GM18517 (cell line): ENCODE data around the gene NLGN1.

Experiments
- ATAC-seq: cut with Tn5 transposase; IDR thresholded peaks from one replicate; pipeline ENCODE4 v1.9.1; 2021; ENCODE audit warnings: mild to moderate bottlenecking, moderate library complexity; ENCODE audit not compliant: unreplicated experiment

Gene NLGN1

GRCh38 chr3:173624086-173624485 lies 226.5 kb downstream of the NLGN1 start:
- ATAC-seq, result no peak

GRCh38 chr3:173630849-173631248 lies 233.3 kb downstream of the NLGN1 start:
- ATAC-seq, result no peak

- ATAC-seq, result no peak
Observed at GRCh38 chr3:173632945-173633344, 235.4 kb downstream of the NLGN1 start.

DNA sequence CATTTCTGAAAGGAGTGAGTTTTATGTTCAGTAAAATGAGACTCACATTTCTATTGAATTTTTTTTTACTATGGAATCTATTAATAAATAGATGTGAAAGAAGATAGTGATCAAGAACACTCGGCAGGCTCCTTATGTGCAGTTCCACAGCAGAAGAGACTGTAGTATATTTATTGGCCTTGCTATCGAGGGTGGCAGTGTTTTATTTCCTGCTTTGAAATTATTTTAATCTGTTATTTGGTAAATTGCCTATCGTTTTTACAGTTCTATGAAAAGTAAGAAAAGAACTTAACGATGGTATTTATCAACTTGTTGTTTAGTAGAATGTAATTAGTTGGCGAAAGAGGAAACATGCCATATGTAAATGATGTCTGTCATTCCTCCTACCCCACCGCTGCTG lies 238.3 kb downstream of the NLGN1 start:
- no peak for ATAC-seq

GRCh38 chr3:173639098-173639497 lies 241.6 kb downstream of the NLGN1 start:
- ATAC-seq, result no peak

GRCh38 chr3:173641696-173642095 lies 244.2 kb downstream of the NLGN1 start:
- no peak for ATAC-seq

GRCh38 chr3:173644086-173645082 lies 246.8 kb downstream of the NLGN1 start:
- no peak for ATAC-seq

- no peak for ATAC-seq
Observed at GRCh38 chr3:173650596-173650995, 253.1 kb downstream of the NLGN1 start.

- no peak for ATAC-seq
Observed at GRCh38 chr3:173652093-173652492, 254.5 kb downstream of the NLGN1 start.

DNA sequence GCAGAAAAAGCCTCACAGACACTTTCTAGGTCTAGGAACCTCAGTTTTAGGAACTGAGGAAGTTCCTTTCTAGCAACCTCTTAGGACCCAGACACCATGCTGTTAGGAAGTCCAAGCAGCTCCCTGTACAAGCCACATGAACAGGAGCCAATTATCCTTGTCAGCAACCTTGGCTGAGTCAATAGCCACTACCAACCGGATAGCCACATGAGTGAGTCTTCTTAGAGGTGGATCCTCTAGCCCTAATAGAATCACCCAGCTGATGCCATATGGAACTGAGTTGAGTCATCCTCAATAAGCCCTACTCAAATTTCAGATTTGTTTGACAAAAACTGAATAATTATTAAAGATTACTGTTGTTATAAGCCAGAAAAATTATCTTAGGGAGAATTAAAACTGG lies 256.2 kb downstream of the NLGN1 start:
- no peak for ATAC-seq

DNA sequence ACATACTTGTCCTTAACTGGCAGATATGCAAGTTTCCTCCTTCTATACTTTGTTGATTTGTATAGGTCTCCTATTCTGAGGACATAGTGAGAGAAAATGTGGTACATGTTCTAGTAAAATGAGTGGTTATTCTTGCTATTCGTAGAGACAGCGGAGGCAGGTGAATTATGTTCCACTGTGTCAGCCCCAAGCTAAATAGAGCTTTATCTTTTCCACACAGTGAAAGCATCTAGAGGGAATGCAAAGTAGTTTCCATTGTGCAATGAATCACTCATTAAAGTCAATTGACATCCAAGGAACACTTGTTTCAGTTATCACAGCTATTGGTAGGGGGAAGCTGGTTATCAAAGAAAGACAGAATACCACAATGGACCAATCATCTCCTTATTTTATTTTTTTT lies 262.4 kb downstream of the NLGN1 start:
- no peak for ATAC-seq

GRCh38 chr3:173660645-173661299 lies 263.2 kb downstream of the NLGN1 start:
- no peak for ATAC-seq

DNA sequence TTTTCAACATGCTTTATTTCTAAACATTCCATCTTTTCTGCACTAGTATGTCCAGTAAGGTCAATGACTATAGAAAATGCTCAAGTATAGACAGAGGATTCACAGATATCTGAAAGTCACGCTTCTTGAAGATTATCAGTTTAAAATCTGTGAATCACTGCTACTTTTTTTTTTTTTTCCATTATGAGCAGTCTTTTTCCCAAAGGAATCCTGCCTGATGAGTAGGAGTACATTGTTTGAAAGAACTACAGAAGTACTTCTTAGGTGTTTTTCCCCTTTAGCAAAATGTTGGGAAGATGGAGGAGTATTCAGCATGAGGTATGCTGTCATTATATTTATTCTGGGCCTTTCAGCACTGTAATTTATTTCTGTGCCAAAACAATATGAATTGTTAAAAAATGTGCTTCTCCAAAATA lies 266.2 kb downstream of the NLGN1 start:
- ATAC-seq, result no peak

DNA sequence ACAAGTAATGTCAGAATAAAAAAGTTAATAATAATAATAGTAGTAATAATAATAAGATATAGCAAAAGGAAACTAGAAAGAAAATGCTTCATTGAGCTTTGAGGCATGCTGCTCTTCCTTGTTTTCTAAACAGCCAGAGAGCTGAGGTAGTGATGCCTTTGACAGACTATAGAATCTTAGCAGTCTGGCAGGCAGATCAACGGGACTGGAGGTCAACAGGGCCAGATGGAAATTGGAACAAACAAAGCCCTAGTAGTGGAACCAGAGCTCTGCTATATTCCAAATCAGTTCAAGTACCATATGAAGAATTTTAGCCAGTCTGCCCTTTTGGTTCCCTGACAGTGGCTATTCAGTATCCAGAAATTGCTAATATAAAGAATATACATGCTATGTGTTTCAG lies 278.6 kb downstream of the NLGN1 start:
- ATAC-seq, result no peak

- ATAC-seq, result no peak
Observed at GRCh38 chr3:173681188-173681678, 283.7 kb downstream of the NLGN1 start.

GRCh38 chr3:173685456-173685855 lies 287.9 kb downstream of the NLGN1 start:
- ATAC-seq, result no peak

DNA sequence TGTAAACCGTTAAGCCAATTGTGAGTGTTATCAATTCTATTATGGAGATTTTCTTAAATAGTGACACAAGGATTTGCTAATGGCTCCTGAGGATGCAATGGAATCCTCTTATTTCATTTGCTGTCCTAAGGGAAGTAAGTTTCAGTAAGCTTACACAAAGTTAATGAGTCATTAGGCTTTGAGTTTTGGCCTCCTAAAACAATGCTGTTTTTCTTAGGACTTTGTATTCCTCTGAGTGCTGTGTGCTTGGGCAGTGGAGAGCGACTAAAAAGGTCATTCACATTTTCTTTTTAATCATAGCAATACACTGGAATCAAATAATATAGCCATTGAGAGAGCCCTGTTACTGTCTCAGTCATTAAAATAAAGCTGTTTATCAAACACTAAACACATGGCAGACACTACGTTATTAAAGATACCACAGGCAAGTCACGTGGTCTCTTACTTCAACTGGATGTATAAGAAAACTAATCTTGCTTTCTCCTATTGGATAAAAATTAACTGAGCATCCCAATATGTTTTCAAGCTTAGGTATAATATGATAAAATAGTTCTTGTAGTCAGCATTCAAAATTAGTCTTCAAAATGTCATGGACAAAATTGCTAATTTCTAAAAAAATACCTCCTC lies 290.8 kb downstream of the NLGN1 start:
- ATAC-seq, result no peak

- no peak for ATAC-seq
Observed at GRCh38 chr3:173690542-173691180, 293.1 kb downstream of the NLGN1 start.

- no peak for ATAC-seq
Observed at GRCh38 chr3:173699353-173699752, 301.8 kb downstream of the NLGN1 start.

DNA sequence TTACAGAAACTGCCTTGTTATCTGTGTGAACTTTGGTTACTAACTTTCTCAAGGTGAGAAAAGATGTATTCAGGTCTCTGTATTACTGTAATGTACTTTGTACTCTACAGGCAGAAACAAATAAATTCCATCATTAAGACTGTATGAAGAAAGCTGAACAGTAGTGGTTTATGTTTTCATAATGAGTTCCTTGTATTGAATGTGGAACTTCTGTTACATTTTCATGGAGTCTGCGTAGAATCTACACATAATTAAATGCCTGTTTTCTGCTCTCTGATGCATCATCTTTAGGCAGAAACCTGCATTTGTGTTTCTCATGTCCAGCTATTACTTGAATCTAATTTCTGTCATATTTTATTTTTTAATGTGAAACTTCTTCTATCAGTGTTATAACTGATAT lies 302.8 kb downstream of the NLGN1 start:
- no peak for ATAC-seq

DNA sequence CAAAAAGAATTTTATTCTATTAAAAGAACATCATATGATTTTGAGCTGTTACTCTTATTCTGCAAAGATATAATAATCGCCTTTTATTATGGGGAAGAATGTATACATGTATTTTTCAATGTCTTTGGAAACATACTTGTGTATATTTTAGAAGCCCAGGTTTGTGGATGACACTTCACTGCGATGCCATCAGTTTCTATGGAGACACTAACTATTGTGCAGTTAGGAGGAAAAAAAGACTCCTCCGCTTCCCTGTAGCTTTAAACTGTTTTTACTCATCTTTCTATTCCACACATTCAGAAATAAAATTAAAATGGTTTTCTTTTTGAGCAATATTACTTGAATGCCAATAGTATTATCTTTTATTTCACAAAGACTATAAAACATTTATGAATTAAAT lies 305.0 kb downstream of the NLGN1 start:
- ATAC-seq, result no peak
